NCI-H1694 (cell line): ENCODE results near the gene KIF3A.
"Not testable (repeated sequence)": the region's sequence is repeated elsewhere in the genome, so short reads cannot be mapped to it uniquely, and the experiment has no call there.

ENCODE experiments used
- DNase-seq: peaks from one replicate; lab custom pipeline; 2025; lab: John Stamatoyannopoulos, UW

The KIF3A gene

GRCh38 chr5:132718544-132719312 is 18.6 kb downstream of the KIF3A start:
- DNase-seq, result no peak

GRCh38 chr5:132714456-132715307 is 22.7 kb downstream of the KIF3A start:
- no peak for DNase-seq

GRCh38 chr5:132708645-132709044 is 28.7 kb downstream of the KIF3A start:
- no peak for DNase-seq

- DNase-seq, result no peak
Observed at GRCh38 chr5:132704875-132705274, 32.5 kb downstream of the KIF3A start.

GRCh38 chr5:132695956-132696355 is 41.4 kb downstream of the KIF3A start:
- DNase-seq, result no peak

- no peak for DNase-seq
Observed at GRCh38 chr5:132692632-132692967, 44.7 kb downstream of the KIF3A start.

- DNase-seq, result not testable (repeated sequence)
Observed at GRCh38 chr5:132691755-132692631, 45.4 kb downstream of the KIF3A start.

- DNase-seq, result no peak
Observed at GRCh38 chr5:132690156-132690555, 47.2 kb downstream of the KIF3A start.

- no peak for DNase-seq
Observed at GRCh38 chr5:132689513-132689912, 47.8 kb downstream of the KIF3A start.

GRCh38 chr5:132688536-132689339 is 48.6 kb downstream of the KIF3A start:
- DNase-seq, result no peak

GRCh38 chr5:132687995-132688394 is 49.4 kb downstream of the KIF3A start:
- no peak for DNase-seq

- DNase-seq, result no peak
Observed at GRCh38 chr5:132686193-132686592, 51.2 kb downstream of the KIF3A start.

- DNase-seq, result no peak
Observed at GRCh38 chr5:132684922-132685720, 52.2 kb downstream of the KIF3A start.

GRCh38 chr5:132684491-132684890 is 52.9 kb downstream of the KIF3A start:
- no peak for DNase-seq

GRCh38 chr5:132681983-132682382 is 55.4 kb downstream of the KIF3A start:
- no peak for DNase-seq

- no peak for DNase-seq
Observed at GRCh38 chr5:132681476-132681831, 55.9 kb downstream of the KIF3A start.

- no peak for DNase-seq
Observed at GRCh38 chr5:132680780-132681475, 56.4 kb downstream of the KIF3A start.

GRCh38 chr5:132679717-132680380 is 57.5 kb downstream of the KIF3A start:
- no peak for DNase-seq

GRCh38 chr5:132679166-132679565 is 58.2 kb downstream of the KIF3A start:
- DNase-seq, result no peak

- no peak for DNase-seq
Observed at GRCh38 chr5:132678735-132679134, 58.6 kb downstream of the KIF3A start.
